Activated T-helper 2 cell treated with anti-CD3 and anti-CD28 coated beads, Interferon-gamma antibody, Interleukin-2, Interleukin-4, amounts not matched to agents 10 μg/mL and 5 μg/mL and 100 μg/mL, durations not matched to agents 14 hours and 24 hours and 36 hours (primary cell): Measurements from ENCODE around the gene FOXO1. TPM values are rescaled to one million over a fixed set of nuclear protein-coding genes. Genes with fewer than 3 reads are reported as not detected.

Source experiments
- DNase-seq: peaks from one replicate; pipeline ENCODE4 v3.0.0; 2021; ENCODE audit warnings: low spot score
- H3K27ac Mint-ChIP-seq: one replicate; pipeline ENCODE4 v1.8.0; 2021; ENCODE audit warnings: mixed read lengths
- H3K27me3 Mint-ChIP-seq: one replicate; pipeline ENCODE4 v1.8.0; 2021; ENCODE audit warnings: low read depth, mixed read lengths
- H3K36me3 Mint-ChIP-seq: one replicate; pipeline ENCODE4 v1.8.0; 2021; ENCODE audit warnings: low read depth, mixed read lengths
- H3K4me1 Mint-ChIP-seq: one replicate; pipeline ENCODE4 v1.8.0; 2021; ENCODE audit warnings: low read depth, mixed read lengths
- H3K4me3 Mint-ChIP-seq: one replicate; pipeline ENCODE4 v1.8.0; 2021; ENCODE audit warnings: low read depth, mild to moderate bottlenecking, moderate library complexity, mixed read lengths
- H3K9me3 Mint-ChIP-seq: one replicate; pipeline ENCODE4 v1.8.0; 2021; ENCODE audit warnings: mixed read lengths
- intact Hi-C: fragments of 100-400 bp; cut with micrococcal nuclease; formaldehyde crosslinking; loops from one replicate; pipeline ENCODE4 v1.15.1; 2023
- total RNA-seq: library from RNA; stranded (reverse); gene quantifications from 2 replicates; pipeline ENCODE4 v1.2.3, GENCODE V29; 2022

FOXO1 gene
- total RNA-seq, 1 donor from 2014 or later = 38.3 TPM

- H3K36me3 Mint-ChIP-seq = peaks cover 8% of the 10 kb centered on the region
- DNase-seq = no peak
- intact Hi-C loops = no loop called here
- no peak overlapping the region for H3K27ac Mint-ChIP-seq
- no peaks in the 10 kb centered on the region for H3K27me3 Mint-ChIP-seq
- H3K9me3 Mint-ChIP-seq = no peaks in the 10 kb centered on the region
- no peak overlapping the region for H3K4me3 Mint-ChIP-seq
- peaks cover 68% of the 10 kb centered on the region for H3K4me1 Mint-ChIP-seq
Observed at GRCh38 chr13:40572961-40573360, 93.5 kb downstream of the FOXO1 start.

- H3K4me1 Mint-ChIP-seq = peaks cover 57% of the 10 kb centered on the region
- intact Hi-C loops = no loop called here
- DNase-seq = no peak
- no peak overlapping the region for H3K4me3 Mint-ChIP-seq
- peaks cover 8% of the 10 kb centered on the region for H3K36me3 Mint-ChIP-seq
- H3K27me3 Mint-ChIP-seq = no peaks in the 10 kb centered on the region
- H3K9me3 Mint-ChIP-seq = no peaks in the 10 kb centered on the region
- no peak overlapping the region for H3K27ac Mint-ChIP-seq
Observed at GRCh38 chr13:40571338-40571963, 95.0 kb downstream of the FOXO1 start.

- no peaks in the 10 kb centered on the region for H3K9me3 Mint-ChIP-seq
- H3K36me3 Mint-ChIP-seq = peaks cover 8% of the 10 kb centered on the region
- intact Hi-C loops = no loop called here
- H3K27ac Mint-ChIP-seq = no peak overlapping the region
- no peaks in the 10 kb centered on the region for H3K27me3 Mint-ChIP-seq
- no peak for DNase-seq
- H3K4me1 Mint-ChIP-seq = peaks cover 55% of the 10 kb centered on the region
- no peak overlapping the region for H3K4me3 Mint-ChIP-seq
Observed at GRCh38 chr13:40570930-40571329, 95.5 kb downstream of the FOXO1 start.

- DNase-seq = no peak
- no peak overlapping the region for H3K4me3 Mint-ChIP-seq
- H3K27me3 Mint-ChIP-seq = no peaks in the 10 kb centered on the region
- H3K9me3 Mint-ChIP-seq = no peaks in the 10 kb centered on the region
- H3K27ac Mint-ChIP-seq = no peak overlapping the region
- peaks cover 5% of the 10 kb centered on the region for H3K36me3 Mint-ChIP-seq
- peaks cover 56% of the 10 kb centered on the region for H3K4me1 Mint-ChIP-seq
- intact Hi-C loops = no loop called here
Observed at GRCh38 chr13:40569024-40569350, 97.5 kb downstream of the FOXO1 start.

GRCh38 chr13:40568246-40569023 lies 98.0 kb downstream of the FOXO1 start:
- no peak overlapping the region for H3K4me3 Mint-ChIP-seq
- H3K27ac Mint-ChIP-seq = no peak overlapping the region
- intact Hi-C loops = no loop called here
- no peaks in the 10 kb centered on the region for H3K9me3 Mint-ChIP-seq
- DNase-seq = no peak
- peaks cover 56% of the 10 kb centered on the region for H3K4me1 Mint-ChIP-seq
- H3K27me3 Mint-ChIP-seq = no peaks in the 10 kb centered on the region
- H3K36me3 Mint-ChIP-seq = peaks cover 5% of the 10 kb centered on the region

GRCh38 chr13:40566811-40567210 lies 99.6 kb downstream of the FOXO1 start:
- H3K27me3 Mint-ChIP-seq = no peaks in the 10 kb centered on the region
- no peak for DNase-seq
- H3K36me3 Mint-ChIP-seq = peaks cover 5% of the 10 kb centered on the region
- H3K27ac Mint-ChIP-seq = no peak overlapping the region
- no peaks in the 10 kb centered on the region for H3K9me3 Mint-ChIP-seq
- peaks cover 57% of the 10 kb centered on the region for H3K4me1 Mint-ChIP-seq
- no peak overlapping the region for H3K4me3 Mint-ChIP-seq
- intact Hi-C loops = no loop called here

- no peak overlapping the region for H3K27ac Mint-ChIP-seq
- no peak for DNase-seq
- H3K4me1 Mint-ChIP-seq = peaks cover 45% of the 10 kb centered on the region
- no peaks in the 10 kb centered on the region for H3K9me3 Mint-ChIP-seq
- intact Hi-C loops = no loop called here
- no peaks in the 10 kb centered on the region for H3K27me3 Mint-ChIP-seq
- peaks cover 15% of the 10 kb centered on the region for H3K36me3 Mint-ChIP-seq
- H3K4me3 Mint-ChIP-seq = no peak overlapping the region
Observed at GRCh38 chr13:40565282-40566148, 100.9 kb downstream of the FOXO1 start.

- Mint-ChIP-seq H3K9me3 (no peaks in the 10 kb centered on the region), H3K4me1 (peaks cover 45% of the 10 kb centered on the region), H3K27me3 (no peaks in the 10 kb centered on the region), H3K36me3 (peaks cover 25% of the 10 kb centered on the region), H3K4me3 (no peak overlapping the region), H3K27ac (no peak overlapping the region)
- no peak for DNase-seq
- intact Hi-C loops = no loop called here
Observed at GRCh38 chr13:40564342-40565001, 102.0 kb downstream of the FOXO1 start.

- Mint-ChIP-seq H3K27ac (no peak overlapping the region), H3K27me3 (no peaks in the 10 kb centered on the region), H3K36me3 (peaks cover 33% of the 10 kb centered on the region), H3K4me1 (peaks cover 44% of the 10 kb centered on the region), H3K4me3 (no peak overlapping the region), H3K9me3 (no peaks in the 10 kb centered on the region)
- intact Hi-C loops = no loop called here
- DNase-seq = no peak
Observed at GRCh38 chr13:40563350-40564125, 102.9 kb downstream of the FOXO1 start.

- no peak overlapping the region for H3K27ac Mint-ChIP-seq
Observed at GRCh38 chr13:40562975-40563349, 103.5 kb downstream of the FOXO1 start.

GRCh38 chr13:40559915-40560314 lies 106.5 kb downstream of the FOXO1 start:
- peaks cover 31% of the 10 kb centered on the region for H3K4me1 Mint-ChIP-seq
- intact Hi-C loops = no loop called here
- no peak overlapping the region for H3K4me3 Mint-ChIP-seq
- no peak overlapping the region for H3K27ac Mint-ChIP-seq
- no peaks in the 10 kb centered on the region for H3K27me3 Mint-ChIP-seq
- H3K36me3 Mint-ChIP-seq = peaks cover 60% of the 10 kb centered on the region
- no peak for DNase-seq
- H3K9me3 Mint-ChIP-seq = no peaks in the 10 kb centered on the region

More at GRCh38 chr13:40562975-40563349, 103.5 kb downstream of the FOXO1 start:
- peaks cover 42% of the 10 kb centered on the region for H3K4me1 Mint-ChIP-seq
- no peak for DNase-seq
- H3K9me3 Mint-ChIP-seq = no peaks in the 10 kb centered on the region
- no peak overlapping the region for H3K4me3 Mint-ChIP-seq
- intact Hi-C loops = no loop called here
- H3K27me3 Mint-ChIP-seq = no peaks in the 10 kb centered on the region
- peaks cover 34% of the 10 kb centered on the region for H3K36me3 Mint-ChIP-seq

- Mint-ChIP-seq H3K27ac (no peak overlapping the region), H3K4me1 (peaks cover 18% of the 10 kb centered on the region), H3K4me3 (no peak overlapping the region), H3K9me3 (no peaks in the 10 kb centered on the region), H3K27me3 (no peaks in the 10 kb centered on the region), H3K36me3 (peaks cover 61% of the 10 kb centered on the region)
- intact Hi-C loops = no loop called here
- no peak for DNase-seq
Observed at GRCh38 chr13:40558656-40559055, 107.8 kb downstream of the FOXO1 start.
